HT1080 (cell line): ENCODE measurements around the gene PRELP. TPM values are rescaled to one million over a fixed set of nuclear protein-coding genes. Genes with fewer than 3 reads are reported as not detected.
"Not testable (repeated sequence)": the region's sequence is repeated elsewhere in the genome, so short reads cannot be mapped to it uniquely, and the experiment has no call there.

Experiments used
- DNase-seq: peaks from one replicate; pipeline ENCODE4 v3.0.0-alpha.2; 2015; ENCODE audit warnings: low read depth
- polyA plus RNA-seq, 2 experiments: library from polyadenylated mRNA; depleted of rRNA; stranded (reverse); fragments of >200 nt; gene quantifications; 2 replicates each; pipeline ENCODE4 v1.2.3, GENCODE V29; 2015
- total RNA-seq: library from RNA; depleted of rRNA; stranded (reverse); fragments of >200 nt; shearing (Covaris generic); gene quantifications from 2 replicates; pipeline ENCODE4 v1.2.3, GENCODE V29; 2014; rRNA removed

PRELP gene
- 0.05 TPM in 1 of 2 replicates, not detected in the other for total RNA-seq
- polyA plus RNA-seq (2015; cell fraction: cytosol; rRNA removed): 0.09 and 0.20 TPM in 2 replicates
- polyA plus RNA-seq (2015; cell fraction: nucleus; rRNA removed): 0.12 and 0.22 TPM in 2 replicates

DNA sequence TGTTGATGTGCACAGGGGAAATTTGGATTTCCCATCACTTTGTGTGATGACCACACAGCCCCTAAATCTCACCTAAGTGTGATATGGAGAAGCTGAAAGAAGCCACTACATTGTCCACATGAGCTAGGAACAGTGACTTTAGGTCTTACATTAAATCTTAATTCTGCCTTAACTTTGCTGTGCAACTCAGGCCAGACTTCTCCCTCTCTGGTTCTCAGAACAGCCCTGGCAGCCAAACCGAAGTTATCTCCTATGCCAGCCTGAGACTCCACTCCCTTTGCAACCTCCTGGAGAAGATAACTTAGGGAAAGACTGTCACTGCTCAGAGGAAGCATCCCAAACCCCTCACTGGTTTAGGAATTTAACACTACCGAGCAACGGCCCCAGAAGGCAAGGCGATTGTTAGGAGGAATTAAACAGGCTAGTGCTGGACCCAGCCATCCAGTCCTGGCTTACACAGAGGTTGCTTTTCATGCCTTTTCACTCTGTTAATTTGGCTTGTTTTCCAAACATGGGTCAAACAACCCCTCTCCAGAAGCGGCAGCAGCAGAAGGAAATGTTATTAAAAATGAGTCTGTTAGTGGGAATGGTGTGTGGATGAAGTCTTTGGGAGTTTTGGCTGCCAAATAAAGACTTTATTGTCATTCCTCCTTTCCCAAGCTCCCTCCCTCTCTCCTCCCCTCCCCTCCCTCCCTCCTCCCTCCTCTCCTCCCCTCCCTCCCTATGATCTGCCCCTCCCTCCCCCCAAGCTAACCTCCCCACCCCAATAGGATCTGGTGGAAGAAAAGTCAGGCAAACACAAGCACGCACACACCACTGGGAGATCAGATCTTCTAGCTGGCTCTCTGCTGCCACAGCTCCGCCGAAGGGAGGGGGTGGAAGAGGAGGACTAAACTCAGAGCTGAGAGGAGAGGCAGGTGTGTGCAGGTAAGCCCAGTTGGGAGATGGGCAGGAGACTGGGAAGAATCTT, at the start of gene PRELP:
Gene PRELP, plus strand, starts transcription at position 795 of the 970 bp plus-strand sequence. CDS start 7,379 bp downstream, outside the sequence.
- no peak for DNase-seq

- DNase-seq: no peak
Measured at GRCh38 chr1:203426366-203426765, 49.2 kb upstream of the PRELP start.

- DNase-seq: no peak
Measured at GRCh38 chr1:203426870-203427269, 48.7 kb upstream of the PRELP start.

DNA sequence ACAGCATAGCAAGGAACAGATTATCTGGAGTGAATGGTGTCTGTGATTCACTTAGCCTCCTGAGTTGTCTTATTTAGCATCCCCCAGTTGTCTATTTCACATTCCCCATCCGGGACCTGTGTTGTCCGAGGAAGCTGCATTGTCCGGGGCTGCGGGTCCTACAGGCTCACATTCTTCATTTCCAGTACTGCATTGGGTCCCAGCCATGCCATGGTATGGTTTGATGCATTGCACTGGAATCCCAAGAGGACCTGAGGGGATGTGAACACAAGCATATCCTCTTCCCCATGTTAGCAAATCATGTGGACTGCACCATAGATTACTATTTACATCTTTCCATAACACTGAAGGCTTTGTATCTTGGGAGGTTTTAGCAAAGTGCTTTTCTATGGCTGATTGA, 48.2 kb upstream of the PRELP start:
- no peak for DNase-seq

DNA sequence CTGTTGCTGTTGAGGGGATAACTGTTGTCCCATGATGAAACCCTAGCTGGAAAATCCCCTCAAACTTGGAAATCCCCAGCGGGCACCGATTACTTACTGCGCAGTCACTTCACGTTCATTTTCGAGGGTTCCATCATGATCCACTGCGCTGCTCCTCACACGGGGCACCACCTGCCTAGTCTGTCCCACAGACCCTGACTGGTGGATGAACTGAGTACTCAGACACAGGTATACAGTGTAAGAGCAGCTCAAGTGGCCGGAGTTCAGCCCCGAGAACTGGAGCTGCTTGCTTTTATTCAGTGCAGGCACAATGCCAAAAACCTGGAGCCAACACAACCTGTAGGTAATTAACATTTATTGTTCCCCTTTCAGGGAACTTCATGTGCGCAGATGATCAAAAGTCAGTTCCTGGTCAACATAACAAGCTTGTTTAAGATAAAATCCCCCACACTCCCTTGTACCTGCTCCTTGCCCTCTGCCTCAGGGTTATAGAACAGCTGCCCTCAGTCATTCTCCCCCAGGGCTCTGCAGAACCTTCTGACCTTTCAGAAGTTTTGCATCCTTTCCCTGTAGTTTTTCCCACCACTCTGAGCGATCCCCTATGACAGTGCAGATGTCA, 46.5 kb upstream of the PRELP start:
- DNase-seq: no peak

GRCh38 chr1:203435615-203436014, 40.0 kb upstream of the PRELP start:
- no peak for DNase-seq

GRCh38 chr1:203437696-203438315, 37.8 kb upstream of the PRELP start:
- DNase-seq: no peak

- no peak for DNase-seq
Measured at GRCh38 chr1:203439131-203439730, 36.4 kb upstream of the PRELP start.

- DNase-seq: peak; percentile 63
Measured at GRCh38 chr1:203440771-203441170, 34.8 kb upstream of the PRELP start.

DNA sequence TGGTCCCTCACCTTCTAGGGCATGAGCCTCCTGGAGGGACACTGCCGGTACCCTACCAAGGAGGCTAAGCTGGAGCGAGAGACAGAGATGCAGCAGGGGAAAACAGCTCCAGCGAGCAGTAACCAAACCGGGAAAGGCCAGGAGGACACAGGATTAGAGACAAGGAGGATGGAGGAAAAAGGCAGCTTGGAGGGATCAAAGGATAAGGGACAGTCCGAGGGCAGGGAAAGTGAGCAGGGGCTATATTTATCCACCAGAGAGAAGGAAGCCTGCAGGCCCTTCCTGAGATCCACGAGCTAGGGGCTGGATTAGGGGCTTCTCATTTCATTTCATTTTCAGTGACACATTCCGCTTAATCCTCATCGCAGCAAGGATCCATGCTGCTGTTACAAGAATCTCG, 33.8 kb upstream of the PRELP start:
- DNase-seq: no peak

DNA sequence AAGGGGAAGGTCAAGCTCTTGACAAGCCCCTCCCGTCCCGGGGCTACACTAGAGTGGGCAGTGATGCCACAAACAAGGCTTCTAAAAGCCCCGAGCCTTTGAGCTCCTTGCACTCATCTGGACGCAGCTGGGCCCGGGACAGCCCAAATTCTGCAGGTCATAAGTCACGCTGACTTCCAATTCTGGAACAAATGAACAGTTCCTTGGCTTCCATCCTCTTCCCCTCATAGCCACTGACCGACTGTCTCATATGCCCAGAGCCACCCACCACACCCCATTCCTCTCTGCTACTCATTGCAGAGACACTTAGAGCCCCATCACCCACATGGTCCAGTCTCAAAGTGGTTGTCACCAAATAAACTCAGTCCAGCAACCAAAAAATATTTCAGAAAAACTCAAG, 32.8 kb upstream of the PRELP start:
- no peak for DNase-seq

DNA sequence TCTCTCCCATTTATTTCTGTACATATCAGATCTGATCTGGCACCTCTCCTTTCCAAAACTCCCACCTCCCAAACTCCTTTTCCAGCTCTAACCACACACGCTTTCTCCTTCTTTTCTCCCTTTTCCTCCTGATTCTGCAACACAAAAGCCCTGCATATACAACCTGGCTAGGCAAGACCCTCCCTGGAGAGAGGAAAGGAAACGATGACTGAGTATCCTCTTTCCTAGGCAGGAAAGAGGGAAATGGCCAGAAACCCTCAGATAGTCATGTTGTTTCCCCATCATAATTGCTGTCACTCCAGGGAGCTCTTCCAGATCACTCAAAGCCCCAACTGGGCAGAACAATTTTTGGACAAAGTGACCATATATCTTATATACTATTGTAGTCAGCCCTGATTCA, 32.3 kb upstream of the PRELP start:
- DNase-seq: no peak

DNA sequence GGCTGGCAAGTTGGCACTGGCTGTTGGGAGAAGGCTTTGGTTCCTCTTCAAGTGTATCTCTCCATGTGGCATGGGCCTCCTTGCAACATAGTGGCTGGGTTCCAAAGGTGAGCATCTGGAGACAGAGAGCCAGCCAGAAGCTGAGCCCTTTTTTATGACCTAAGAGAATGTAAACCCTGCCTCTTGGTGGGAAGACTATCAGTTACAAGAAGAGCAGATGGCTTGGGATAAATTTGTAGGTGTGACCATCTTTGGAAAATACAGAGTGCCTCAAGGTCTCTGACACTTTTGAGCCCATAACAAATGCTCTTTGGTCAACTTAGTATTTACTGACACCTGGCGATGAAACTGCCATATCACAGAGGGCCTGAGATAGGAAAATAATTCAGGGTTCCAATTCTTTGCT, 31.4 kb upstream of the PRELP start:
- DNase-seq: no peak

GRCh38 chr1:203447151-203447550, 28.5 kb upstream of the PRELP start:
- DNase-seq: no peak

DNA sequence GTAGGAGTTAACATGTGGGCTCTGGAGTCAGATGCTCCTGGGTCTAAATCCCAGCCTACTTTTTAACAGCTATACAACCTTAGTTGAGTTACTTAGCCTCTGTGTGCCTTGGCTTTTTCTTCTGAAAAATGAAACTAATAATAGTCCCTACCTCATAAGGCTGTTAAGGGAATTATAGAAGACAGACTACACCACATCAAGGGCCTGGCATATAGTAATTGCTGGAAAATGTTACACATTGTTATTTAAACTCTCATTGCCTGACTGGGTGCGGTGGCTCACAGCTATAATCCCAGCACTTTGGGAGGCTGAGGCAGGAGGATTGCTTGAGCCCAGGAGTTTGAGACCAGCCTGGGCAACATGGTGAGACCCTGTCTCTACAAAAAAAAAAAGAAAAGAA, 28.0 kb upstream of the PRELP start:
- not testable (repeated sequence) for DNase-seq

DNA sequence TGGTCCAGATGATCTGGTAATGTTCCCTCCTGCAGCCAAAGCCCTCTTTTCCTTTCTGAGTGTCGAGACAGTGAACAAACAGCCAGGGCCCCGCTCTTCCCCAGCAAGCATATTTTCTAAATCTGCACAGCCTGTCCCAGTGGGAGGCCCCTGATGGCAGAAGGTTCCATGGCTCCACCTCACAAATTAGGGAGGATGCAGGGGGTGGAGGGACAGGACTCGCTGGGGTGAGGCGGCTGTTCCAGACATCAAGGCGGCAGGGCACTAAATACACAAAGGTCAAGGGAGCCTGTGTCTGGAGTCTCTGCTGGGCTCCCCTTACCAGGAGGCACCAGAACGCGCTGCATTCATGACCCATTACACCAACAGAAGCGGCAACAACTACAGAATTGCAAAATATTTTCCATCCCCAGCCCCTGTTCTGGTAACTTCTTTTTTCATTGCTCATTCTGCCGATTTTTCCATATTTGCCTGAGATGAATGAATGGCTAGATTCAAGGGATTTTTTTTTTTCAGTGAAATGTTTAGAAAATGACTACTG, 27.0 kb upstream of the PRELP start:
- no peak for DNase-seq

DNA sequence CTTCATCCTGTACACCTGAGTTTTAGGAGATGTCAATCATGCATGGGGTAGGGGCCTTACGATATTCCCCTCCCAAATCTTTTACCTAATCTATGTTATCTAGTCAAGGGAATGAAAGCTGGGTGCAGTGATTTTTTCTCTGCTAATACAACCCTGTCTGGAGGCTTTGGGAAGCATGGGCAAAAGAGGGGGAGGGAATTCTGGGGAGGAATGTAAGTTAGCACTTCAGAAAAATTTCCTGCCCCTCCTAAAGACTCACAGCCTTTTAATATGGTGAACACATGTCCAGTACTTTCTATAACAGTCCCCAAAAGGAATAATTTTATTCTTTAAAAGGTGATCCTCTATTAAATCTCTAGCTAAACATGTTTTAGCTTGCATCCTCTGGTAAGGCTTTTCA, 25.6 kb upstream of the PRELP start:
- no peak for DNase-seq

DNA sequence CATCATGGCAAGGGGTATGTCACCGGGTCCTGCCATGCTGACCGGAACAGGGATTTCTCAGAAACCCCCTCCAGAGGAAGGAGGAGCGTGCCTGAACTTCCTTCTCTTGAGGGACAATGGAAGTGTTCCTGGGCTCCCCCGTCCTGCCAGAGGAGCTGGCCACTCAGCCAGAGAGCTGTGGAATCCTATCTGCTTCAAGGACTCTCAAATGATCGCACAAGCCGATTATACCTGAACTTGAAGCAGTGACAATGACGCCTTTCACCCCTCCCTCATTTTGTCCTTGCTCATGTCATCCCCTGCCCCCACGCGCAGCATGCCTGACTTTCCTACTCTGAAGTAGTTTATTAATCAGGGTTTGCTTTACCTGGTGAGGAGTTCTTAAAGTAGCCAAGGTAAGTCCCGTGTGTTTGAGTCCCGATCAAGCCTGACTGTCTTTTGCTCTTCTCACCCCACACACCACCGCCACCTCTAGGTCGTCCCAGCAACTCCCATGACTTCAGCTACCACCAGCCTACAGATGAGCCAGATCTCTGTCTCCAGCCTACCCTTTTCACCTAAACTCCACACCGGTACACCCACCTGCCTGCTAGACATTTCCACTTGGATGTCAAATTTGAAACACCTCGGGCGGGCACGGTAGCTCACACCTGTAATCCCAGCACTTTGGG, 25.0 kb upstream of the PRELP start:
- no peak for DNase-seq

DNA sequence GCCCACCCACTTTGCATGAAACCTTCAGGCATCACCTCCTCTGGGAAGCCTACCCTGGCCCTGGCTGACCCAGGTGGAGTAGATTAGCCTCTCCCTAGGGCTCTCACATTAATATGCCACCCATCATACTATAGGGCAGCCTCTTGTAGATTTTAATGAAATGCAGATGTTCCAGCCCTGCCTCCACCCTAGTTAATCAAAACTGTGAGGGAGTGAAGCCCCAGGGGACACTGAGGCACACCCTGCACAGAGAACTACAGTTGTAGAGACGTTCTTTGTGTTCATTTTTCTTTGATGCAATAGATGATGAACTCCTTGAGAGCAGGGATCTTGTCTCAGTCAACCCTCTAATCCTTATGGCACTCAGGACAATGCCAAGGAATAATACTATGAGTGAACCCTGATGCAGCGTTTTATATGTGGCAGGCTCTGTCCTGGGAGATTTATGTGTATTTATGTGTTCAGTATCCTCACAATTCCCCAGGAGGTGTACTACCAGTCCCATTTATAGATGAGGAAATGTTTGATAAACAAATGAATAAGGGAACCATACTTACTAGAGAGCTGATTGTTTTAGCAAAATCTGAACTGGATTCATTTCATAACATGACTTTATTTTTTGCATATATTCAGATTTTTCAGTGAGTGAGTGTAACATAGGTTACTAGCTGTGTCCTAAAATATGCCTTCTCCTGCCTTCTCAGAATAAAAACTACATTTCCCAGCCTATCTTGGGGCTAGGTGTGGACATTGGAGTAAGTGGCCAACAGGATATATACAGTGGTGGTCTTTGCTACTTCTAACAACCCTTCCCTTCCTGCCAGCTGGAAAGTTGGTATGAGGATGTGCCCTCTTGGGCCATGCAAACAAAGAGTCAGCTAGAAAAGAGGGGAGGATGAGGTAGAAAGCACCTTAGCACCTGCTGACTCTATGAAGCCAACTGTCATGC, 23.5 kb upstream of the PRELP start:
- DNase-seq: no peak

DNA sequence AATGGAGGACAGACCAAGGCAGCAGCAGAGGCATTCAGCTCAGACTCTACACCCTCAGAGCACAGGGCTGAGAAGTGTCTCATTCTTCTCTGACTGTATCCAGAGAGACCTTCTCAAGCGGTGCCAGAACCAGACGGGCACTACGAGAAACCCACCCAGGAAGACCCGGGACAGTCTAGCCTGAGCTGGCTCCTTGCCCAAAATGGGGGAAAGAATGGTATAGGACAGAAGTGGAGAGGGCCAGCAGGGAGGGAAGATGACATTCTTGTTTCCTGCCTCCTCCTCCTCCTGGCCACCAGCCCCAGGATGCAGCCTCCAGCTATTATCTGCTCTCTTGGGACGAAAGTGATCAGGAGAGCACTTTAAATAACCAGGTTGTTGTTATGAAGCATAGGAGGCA, 22.6 kb upstream of the PRELP start:
- no peak for DNase-seq
